PC-9 (cell line): Measurements from ENCODE around the gene HEMK1. TPM values are rescaled to one million over a fixed set of nuclear protein-coding genes. Genes with fewer than 3 reads are reported as not detected.

ENCODE experiments used
- BruUV-seq: library from RNA; stranded (reverse); fragments of 400-500 nt; replicated peaks from 2 replicates; lab custom pipeline; 2021; lab: Mats Ljungman, UMichigan
- CTCF ChIA-PET: fragments of 300-600 bp; sonication (Branson Sonifier 250); formaldehyde crosslinking; loops from one replicate; lab custom pipeline; 2022; ENCODE audit warnings: antibody characterized with exemption; lab: Charles Lee
- POLR2A ChIA-PET: fragments of 300-600 bp; sonication (Branson Sonifier 250); formaldehyde crosslinking; loops from one replicate; lab custom pipeline; 2022; ENCODE audit warnings: antibody characterized with exemption; ENCODE audit not compliant: unreplicated experiment; lab: Charles Lee
- DNase-seq, 2 experiments: peaks; one replicate each; pipeline versions ENCODE4 v3.0.0 to v3.0.0-alpha.2; 2015 to 2022; ENCODE audit warnings: mixed read lengths in 1 of 2
- H2AFZ ChIP-seq: fragments of 200-600 bp; sonication (generic); 2 replicates; pipeline ENCODE4 v1.8.1; 2017; ENCODE audit warnings: antibody characterized with exemption
- H3F3A ChIP-seq: fragments of 200-600 bp; sonication (generic); 2 replicates; pipeline ENCODE4 v1.8.1; 2017; ENCODE audit warnings: antibody characterized with exemption, mild to moderate bottlenecking, low read depth; ENCODE audit not compliant: insufficient read depth
- H3K27ac ChIP-seq: fragments of 200-600 bp; sonication (generic); 2 replicates; pipeline ENCODE4 v1.6.1; 2016; ENCODE audit warnings: mixed run types
- H3K27me3 ChIP-seq: fragments of 200-600 bp; sonication (generic); 2 replicates; pipeline ENCODE4 v1.6.1; 2016; ENCODE audit warnings: low read depth, mixed run types; ENCODE audit not compliant: insufficient read depth
- H3K36me3 ChIP-seq: fragments of 200-600 bp; sonication (generic); 2 replicates; pipeline ENCODE4 v1.6.1; 2016; ENCODE audit warnings: low read depth, mixed run types
- H3K4me1 ChIP-seq: fragments of 200-600 bp; sonication (generic); replicated peaks from 2 replicates; pipeline ENCODE4 v1.6.1; 2016; ENCODE audit warnings: mixed run types; ENCODE audit not compliant: insufficient read depth
- H3K4me2 ChIP-seq: fragments of 200-600 bp; sonication (generic); 2 replicates; pipeline ENCODE4 v1.6.1; 2017; ENCODE audit warnings: mixed run types
- H3K4me3 ChIP-seq: fragments of 200-600 bp; sonication (generic); 2 replicates; pipeline ENCODE4 v1.6.1; 2016; ENCODE audit warnings: mixed run types
- H3K79me2 ChIP-seq: fragments of 200-600 bp; sonication (generic); 2 replicates; pipeline ENCODE4 v1.6.1; 2017; ENCODE audit warnings: low read depth, mixed run types
- H3K9me2 ChIP-seq: fragments of 200-600 bp; sonication (generic); 2 replicates; pipeline ENCODE4 v1.8.1; 2017; ENCODE audit warnings: mild to moderate bottlenecking; ENCODE audit not compliant: insufficient read depth
- H3K9me3 ChIP-seq: fragments of 200-600 bp; sonication (generic); 2 replicates; pipeline ENCODE4 v1.8.1; 2016; ENCODE audit warnings: low read depth; ENCODE audit not compliant: insufficient read depth
- H4K20me1 ChIP-seq: fragments of 200-600 bp; sonication (generic); 2 replicates; pipeline ENCODE4 v1.8.1; 2017; ENCODE audit not compliant: insufficient read depth
- CTCF ChIP-seq: fragments of 200-600 bp; sonication (generic); conservative IDR thresholded peaks from 2 replicates; pipeline ENCODE4 v1.6.1; 2017; ENCODE audit warnings: mixed run types, antibody characterized with exemption, mild to moderate bottlenecking, moderate library complexity
- EZH2 ChIP-seq: fragments of 200-600 bp; sonication (generic); IDR thresholded peaks from 2 replicates; pipeline ENCODE4 v1.8.0; 2017; ENCODE audit warnings: antibody characterized with exemption, low read depth
- intact Hi-C: fragments of 100-400 bp; cut with micrococcal nuclease; formaldehyde crosslinking; loops from one replicate; pipeline ENCODE4 v1.10.0; 2022; ENCODE audit not compliant: unreplicated experiment
- total RNA-seq: library from RNA; stranded (reverse); gene quantifications from 2 replicates; pipeline ENCODE4 v1.2.3, GENCODE V29; 2021

The HEMK1 gene
- total RNA-seq, 1 experiment from 2014 or later, result 20.6 TPM

- DNase-seq, result no peak
- BruUV-seq, result no TSS peak
- 0 out of 2 replicates have a peak, but pooled peaks cover 3% of the 10 kb centered on the region for H3K79me2 ChIP-seq
- ChIA-PET POLR2A (no interaction called here), CTCF (no interaction called here)
- H3K4me3 ChIP-seq, result no peak overlapping the region
- H3K4me2 ChIP-seq, result no peak overlapping the region
- no peaks in the 10 kb centered on the region for H3K27me3 ChIP-seq
- H3F3A ChIP-seq, result no peaks in the 10 kb centered on the region
- H4K20me1 ChIP-seq, result peaks cover 6% of the 10 kb centered on the region; the same call in 1 of the 2 replicates
- no peaks in the 10 kb centered on the region for H3K9me3 ChIP-seq
- H3K36me3 ChIP-seq, result no peaks in the 10 kb centered on the region
- no peak overlapping the region for H2AFZ ChIP-seq
- no peak for TF ChIP-seq EZH2
- intact Hi-C loops, result no loop called here
- no peaks in the 10 kb centered on the region for H3K4me1 ChIP-seq
- no peak overlapping the region for H3K27ac ChIP-seq
- H3K9me2 ChIP-seq, result no peaks in the 10 kb centered on the region
Observed at GRCh38 chr3:50642382-50642781, 73.1 kb downstream of the HEMK1 start.

GRCh38 chr3:50644561-50644960 lies 75.2 kb downstream of the HEMK1 start:
- Histone ChIP-seq H3K4me2 (no peak overlapping the region), H3K4me3 (no peak overlapping the region), H3K9me2 (no peaks in the 10 kb centered on the region), H3K9me3 (no peaks in the 10 kb centered on the region), H3K36me3 (no peaks in the 10 kb centered on the region), H4K20me1 (peaks cover 4% of the 10 kb centered on the region; the same call in 1 of the 2 replicates), H3K4me1 (no peaks in the 10 kb centered on the region), H2AFZ (no peak overlapping the region), H3F3A (no peaks in the 10 kb centered on the region), H3K27me3 (no peaks in the 10 kb centered on the region), H3K27ac (no peak overlapping the region), H3K79me2 (no peaks in the 10 kb centered on the region)
- CTCF ChIA-PET, result no interaction called here
- POLR2A ChIA-PET, result no interaction called here
- no peak for TF ChIP-seq CTCF
- no peak for TF ChIP-seq EZH2
- intact Hi-C loops, result no loop called here
- no TSS peak for BruUV-seq
- no peak for DNase-seq

GRCh38 chr3:50645378-50645777 lies 76.1 kb downstream of the HEMK1 start:
- Histone ChIP-seq H4K20me1 (no peaks in the 10 kb centered on the region), H3K79me2 (no peaks in the 10 kb centered on the region), H2AFZ (no peak overlapping the region), H3K27ac (no peak overlapping the region), H3K4me1 (no peaks in the 10 kb centered on the region), H3K4me2 (no peak overlapping the region), H3K9me2 (no peaks in the 10 kb centered on the region), H3K27me3 (no peaks in the 10 kb centered on the region), H3K9me3 (no peaks in the 10 kb centered on the region), H3F3A (no peaks in the 10 kb centered on the region), H3K4me3 (no peak overlapping the region), H3K36me3 (no peaks in the 10 kb centered on the region)
- DNase-seq, result no peak
- BruUV-seq, result no TSS peak
- ChIA-PET CTCF (no interaction called here), POLR2A (no interaction called here)
- no peak for TF ChIP-seq EZH2
- no peak for TF ChIP-seq CTCF
- intact Hi-C loops, result no loop called here

Other genes starting within 250 kb of the HEMK1 start
- 29.6 and 41.6 TPM in 2 replicates for gene HYAL2, start 246.8 kb upstream of the HEMK1 start, total RNA-seq
- gene TUSC2, start 241.3 kb upstream of the HEMK1 start, total RNA-seq, result 24.7 and 28.5 TPM in 2 replicates
- 15.9 and 17.7 TPM in 2 replicates for gene RASSF1, start 228.7 kb upstream of the HEMK1 start, total RNA-seq
- gene ZMYND10, start 223.8 kb upstream of the HEMK1 start, total RNA-seq, result 4.4 and 8.7 TPM in 2 replicates
- 24.1 and 25.4 TPM in 2 replicates for gene NPRL2, start 218.7 kb upstream of the HEMK1 start, total RNA-seq
- 15.7 and 19.3 TPM in 2 replicates for gene CYB561D2, start 218.7 kb upstream of the HEMK1 start, total RNA-seq
- gene TMEM115, start 210.0 kb upstream of the HEMK1 start, total RNA-seq, result 35.2 and 43.5 TPM in 2 replicates
- gene CACNA2D2, start 65.9 kb upstream of the HEMK1 start, total RNA-seq, result not detected in 2 replicates
- 7.4 and 7.5 TPM in 2 replicates for gene C3orf18, start 1.8 kb upstream of the HEMK1 start, total RNA-seq
- gene CISH, start 42.3 kb downstream of the HEMK1 start, total RNA-seq, result 2.7 and 3.2 TPM in 2 replicates
- gene MAPKAPK3, start 47.6 kb downstream of the HEMK1 start, total RNA-seq, result 88.2 and 99.5 TPM in 2 replicates
- 15.2 and 16.9 TPM in 2 replicates for gene DOCK3, start 105.4 kb downstream of the HEMK1 start, total RNA-seq